NCI-H187 treated with DMSO at 0.1 percent for 48 hours (cell line): Measurements from ENCODE around the gene BLZF1.
"Not testable (repeated sequence)": the region's sequence is repeated elsewhere in the genome, so short reads cannot be mapped to it uniquely, and the experiment has no call there.

Source experiments
- DNase-seq: peaks from one replicate; lab custom pipeline; 2025; lab: John Stamatoyannopoulos, UW

Gene BLZF1, protein sequence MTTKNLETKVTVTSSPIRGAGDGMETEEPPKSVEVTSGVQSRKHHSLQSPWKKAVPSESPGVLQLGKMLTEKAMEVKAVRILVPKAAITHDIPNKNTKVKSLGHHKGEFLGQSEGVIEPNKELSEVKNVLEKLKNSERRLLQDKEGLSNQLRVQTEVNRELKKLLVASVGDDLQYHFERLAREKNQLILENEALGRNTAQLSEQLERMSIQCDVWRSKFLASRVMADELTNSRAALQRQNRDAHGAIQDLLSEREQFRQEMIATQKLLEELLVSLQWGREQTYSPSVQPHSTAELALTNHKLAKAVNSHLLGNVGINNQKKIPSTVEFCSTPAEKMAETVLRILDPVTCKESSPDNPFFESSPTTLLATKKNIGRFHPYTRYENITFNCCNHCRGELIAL

DNA sequence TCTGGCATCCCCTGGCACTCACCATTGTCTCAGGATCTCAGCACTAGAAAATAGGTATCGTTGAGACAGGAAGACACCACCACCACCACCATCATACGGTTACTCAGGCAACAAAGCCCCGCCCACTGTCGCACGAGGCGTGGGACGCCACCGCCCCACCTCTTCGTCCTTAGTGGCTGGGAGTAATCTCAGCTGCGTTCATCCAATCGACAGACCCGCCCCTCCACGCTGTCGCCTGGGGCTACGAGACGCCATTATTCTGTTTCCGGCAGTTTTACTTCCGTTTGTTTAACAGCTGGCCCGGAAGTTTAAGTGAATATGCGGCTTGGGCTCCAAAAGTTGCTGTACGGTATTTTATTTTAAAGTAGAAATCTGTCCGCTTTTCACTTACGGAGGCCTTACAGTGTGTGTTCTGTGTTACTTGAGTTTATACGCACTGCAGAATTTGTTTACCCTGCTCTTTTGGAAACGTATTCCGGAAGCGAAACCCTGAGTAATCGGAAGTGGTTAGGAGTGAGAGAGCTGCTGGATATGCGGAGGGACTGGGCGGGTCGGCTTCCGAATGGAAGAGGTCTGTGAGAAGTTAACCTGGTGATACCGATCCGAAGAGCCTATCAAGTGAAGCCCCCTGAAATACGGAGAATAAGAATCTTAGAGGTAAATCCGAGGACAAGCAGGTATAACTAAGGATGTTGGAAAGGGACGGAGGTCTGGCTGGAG is at the start of gene BLZF1, which contains the start of gene NME7:
Gene BLZF1 (plus strand): TSS at position 510 of the 720 bp plus-strand sequence. CDS start 1,328 bp downstream, outside the sequence.
Gene NME7 (minus strand): TSS at position 112 of the 720 bp plus-strand sequence. CDS start 87 bp downstream, at position 25.
- DNase-seq, result peak; percentile 99

DNA sequence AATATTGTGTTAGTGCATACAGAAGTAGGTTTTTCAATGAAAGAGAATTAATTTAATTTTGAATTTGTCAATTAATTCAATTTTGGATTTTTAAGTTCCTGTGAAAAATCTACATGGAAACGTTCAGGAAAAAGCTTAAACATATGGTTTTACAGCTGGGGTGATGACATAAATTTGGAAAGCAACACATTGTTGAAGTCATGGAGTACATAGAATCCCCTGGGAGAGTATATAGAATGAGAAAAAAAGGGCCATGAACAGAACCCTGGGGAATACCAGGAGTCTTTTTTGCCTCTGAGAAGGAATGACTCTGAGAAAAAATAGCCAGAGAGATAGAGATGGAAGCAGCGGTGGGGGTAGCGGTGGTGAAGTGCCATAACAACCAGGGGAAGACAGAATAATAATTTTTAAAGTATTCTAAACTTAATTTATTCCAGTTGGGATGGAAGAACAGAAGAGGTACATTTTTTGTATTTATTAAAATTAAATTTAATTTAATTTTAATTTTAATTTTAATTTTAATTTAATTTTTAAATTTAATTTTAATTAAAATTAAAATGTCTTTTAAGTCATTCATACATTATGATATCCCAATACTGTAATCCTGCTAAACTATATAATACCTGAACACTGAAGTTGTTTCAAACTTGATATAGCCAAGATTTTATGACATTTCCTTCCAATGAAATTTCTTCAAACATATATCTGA is 49.3 kb upstream of the BLZF1 start:
- DNase-seq, result no peak

DNA sequence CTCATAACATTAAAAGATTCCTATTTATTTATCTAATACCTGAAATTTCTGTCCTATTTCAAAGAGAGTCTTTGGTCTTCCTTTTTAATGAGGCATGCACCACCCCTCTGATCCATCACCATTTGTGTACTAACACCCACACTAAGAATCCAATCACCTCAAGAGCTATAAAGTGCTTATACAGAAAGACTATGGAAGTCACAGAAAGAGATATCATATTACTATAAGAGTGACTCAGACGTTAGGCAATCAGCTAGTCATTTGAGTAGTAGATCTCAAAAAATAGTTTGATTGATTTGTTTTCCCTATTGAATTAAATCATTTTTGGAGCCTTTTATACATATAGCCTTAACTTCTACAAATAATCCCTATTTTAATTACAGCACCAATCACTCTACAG is 46.5 kb upstream of the BLZF1 start:
- DNase-seq, result no peak

DNA sequence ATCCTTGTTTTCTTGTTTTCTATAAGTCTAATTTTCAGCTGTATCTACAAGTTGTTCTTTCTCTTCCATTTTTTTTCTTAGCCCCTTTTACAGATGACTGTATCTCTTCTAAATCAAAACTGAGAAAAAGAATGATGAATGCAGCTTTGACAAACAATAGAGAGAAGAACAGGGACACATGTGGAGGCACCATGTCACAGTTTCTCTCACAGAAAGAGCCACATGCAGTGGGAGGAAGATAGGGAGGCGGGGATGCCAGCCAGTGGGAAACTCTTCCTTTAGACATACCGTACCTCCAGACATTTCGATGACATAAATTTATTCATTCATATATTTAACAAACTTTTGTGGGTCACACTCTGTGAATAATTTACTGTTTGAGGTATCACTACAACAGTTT is 45.9 kb upstream of the BLZF1 start:
- no peak for DNase-seq

DNA sequence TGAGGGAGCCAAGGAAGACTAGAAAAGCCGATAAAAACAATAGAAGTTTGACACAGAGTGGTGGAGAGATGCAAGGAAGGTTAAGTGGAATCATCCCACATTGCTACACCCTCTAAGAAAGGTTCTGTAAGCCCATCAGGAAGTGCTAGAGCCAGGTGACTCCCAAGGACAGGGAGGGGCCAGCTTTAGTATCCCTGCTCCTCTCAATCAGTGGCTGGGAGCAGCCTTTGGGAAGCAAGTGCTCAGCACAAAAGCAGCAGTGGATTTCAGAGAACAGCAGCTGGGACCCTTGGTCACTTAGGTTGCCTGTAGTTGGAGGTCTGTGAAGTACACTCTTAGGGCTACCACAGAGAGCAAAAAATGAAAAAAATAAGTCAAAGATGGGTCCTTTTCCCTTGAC is 42.9 kb upstream of the BLZF1 start:
- no peak for DNase-seq

DNA sequence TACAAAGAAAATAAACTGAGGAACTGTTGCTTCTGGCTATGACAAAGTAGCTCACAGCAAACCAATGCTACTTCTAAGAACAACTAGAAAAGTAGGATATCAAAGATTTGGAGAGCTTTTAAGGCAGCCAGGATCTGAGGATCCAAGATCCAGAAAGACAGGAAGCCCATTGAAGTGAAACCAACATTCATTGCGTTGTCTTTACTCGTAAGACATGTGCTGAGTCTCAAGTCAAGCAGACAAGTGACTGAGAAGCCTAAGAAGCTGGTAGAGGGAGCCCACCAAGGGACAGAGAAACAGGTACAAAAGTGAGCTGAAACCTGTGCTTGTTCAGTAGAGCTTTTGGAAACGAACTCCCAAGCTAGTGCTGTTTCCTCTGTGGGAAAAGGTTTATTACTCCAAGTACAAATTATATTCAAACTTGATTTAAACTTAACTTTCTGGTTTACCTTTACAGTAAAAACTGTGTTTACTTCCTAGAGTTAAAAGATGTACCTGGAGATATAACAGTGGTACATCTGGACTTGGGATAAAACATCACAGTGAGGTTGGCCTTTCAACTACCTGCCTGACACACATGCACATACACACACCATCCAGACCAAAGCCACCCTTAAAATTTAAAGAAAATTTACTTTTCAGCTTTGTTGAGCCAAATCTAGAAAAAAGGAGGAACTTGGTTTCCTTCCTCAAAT is 41.6 kb upstream of the BLZF1 start:
- DNase-seq, result no peak

DNA sequence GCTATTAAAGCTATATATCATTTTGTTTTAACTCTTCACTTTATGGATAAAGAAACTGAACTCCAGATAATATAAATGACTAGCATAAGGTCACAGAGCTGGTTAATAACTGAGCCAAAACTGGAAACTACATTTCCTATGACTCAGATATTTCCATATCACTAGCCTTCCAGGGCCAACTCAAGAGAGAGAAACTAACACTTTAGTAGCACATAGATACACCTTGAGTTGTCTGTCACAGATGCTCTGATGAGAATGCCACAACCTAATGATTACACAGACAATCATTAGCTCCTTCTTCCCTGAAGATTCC is 41.1 kb upstream of the BLZF1 start:
- DNase-seq, result no peak

DNA sequence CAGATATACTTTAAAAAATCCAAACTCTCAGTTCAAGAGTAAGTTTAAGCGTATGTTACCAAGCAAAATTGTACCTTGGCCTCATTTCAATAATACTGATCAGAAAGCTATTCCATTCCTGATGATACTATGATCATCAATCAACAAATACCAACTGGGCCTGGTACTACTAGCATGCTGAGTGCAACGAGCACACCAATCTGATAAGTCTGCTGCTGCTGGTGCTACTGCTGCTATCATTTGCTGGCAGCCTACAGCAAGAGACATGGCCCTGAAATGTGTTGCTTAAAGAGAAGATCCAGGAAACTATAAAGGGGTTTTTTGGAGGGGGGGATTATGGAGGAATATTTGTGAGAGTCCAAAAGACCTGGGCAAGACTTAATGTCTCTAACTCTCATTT is 40.1 kb upstream of the BLZF1 start:
- no peak for DNase-seq

DNA sequence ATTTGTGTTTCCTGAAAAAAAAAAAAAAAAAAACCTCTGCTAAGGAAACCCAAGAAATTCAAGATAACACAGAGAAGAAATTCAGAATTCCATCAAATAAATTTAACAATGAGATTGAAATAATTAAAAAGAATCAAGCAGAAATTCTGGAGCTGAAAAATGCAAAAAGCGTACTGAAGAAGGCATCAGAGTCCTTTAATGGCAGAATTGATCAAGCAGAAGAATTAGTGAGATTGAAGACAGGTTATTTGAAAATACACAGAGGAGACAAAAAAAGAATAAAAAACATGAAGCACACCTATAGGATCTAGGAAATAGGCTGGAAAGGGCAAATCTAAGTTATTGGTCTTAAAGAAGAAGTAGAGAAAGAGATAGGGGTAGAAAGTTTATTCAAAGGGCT is 38.6 kb upstream of the BLZF1 start:
- no peak for DNase-seq

DNA sequence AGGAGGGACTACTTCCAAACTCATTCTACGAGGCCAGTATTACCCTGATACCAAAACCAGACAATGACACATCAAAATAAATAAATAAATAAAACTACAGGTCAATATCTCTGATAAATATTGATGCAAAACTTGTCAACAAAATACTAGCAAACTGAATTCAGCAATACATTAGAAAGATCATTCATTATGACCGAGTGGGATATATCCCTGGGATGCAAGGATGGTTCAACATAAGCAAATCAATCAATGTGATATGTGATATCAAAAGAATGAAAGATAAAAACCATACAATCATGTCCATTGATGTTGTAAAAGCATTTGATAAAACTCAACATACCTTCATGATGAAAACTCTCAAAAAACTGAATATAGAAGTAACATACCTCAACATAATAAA is 37.1 kb upstream of the BLZF1 start:
- no peak for DNase-seq

DNA sequence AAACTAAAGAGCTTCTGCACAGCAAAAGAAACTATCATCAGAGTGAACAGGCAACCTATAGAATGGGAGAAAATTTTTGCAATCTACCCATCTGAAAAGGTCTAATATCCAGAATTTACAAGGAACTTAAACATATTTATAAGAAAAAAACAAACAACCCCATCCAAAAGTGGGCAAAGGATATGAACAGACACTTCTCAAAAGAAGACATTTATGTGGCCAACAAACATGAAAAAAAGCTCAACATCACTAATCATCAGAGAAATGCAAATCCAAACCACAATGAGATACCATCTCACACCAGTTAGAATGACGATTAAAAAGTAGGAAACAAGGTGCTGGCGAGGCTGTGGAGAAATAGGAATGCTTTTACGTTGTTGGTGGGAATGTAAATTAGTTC is 33.3 kb upstream of the BLZF1 start:
- not testable (repeated sequence) for DNase-seq

DNA sequence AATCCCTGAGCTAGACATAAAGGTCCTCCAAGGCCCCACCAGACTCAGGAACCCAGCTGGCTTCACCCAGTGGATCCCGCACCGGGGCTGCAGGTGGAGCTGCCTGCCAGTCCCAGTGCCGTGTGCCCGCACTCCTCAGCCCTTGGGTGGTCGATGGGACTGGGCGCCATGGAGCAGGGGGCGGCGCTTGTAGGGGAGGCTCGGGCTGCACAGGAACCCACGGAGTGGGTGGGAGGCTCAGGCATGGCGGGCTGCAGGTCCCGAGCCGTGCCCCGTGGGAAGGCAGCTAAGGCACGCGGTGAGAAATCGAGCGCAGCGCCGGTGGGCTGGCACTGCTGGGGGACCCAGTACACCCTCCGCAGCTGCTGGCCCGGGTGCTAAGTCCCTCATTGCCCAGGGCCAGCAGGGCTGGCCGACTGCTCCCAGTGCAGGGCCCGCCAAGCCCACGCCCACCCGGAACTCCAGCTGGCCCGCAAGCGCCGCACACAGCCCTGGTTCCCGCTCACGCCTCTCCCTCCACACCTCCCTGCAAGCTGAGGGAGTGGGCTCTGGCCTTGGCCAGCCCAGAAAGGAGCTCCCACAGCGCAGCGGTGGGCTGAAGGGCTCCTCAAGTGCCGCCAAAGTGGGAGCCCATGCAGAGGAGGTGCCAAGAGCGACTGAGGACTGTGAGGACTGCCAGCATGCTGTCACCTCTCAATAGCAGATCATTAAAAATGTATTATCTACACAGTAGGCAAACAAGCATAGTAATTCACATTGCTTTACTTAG is 30.9 kb upstream of the BLZF1 start:
- DNase-seq, result not testable (repeated sequence)

DNA sequence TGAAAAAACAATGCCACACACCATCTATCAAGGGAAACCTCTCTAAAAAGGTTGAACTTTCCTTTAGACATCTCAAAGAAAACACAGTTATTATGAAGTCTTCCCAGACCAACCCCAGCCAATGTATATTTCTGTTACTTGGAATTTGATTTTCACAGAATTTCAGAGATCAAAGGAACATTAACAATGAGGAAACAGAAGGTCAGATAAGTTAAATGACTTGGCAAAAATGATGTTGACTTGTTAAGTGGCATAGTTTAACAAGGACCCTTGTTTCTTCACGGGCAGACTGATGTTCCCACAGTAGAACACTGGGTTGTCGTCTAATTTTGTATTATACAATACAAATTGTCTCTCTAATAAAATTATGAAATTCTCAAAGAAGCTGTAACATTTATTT is 29.4 kb upstream of the BLZF1 start:
- DNase-seq, result no peak

DNA sequence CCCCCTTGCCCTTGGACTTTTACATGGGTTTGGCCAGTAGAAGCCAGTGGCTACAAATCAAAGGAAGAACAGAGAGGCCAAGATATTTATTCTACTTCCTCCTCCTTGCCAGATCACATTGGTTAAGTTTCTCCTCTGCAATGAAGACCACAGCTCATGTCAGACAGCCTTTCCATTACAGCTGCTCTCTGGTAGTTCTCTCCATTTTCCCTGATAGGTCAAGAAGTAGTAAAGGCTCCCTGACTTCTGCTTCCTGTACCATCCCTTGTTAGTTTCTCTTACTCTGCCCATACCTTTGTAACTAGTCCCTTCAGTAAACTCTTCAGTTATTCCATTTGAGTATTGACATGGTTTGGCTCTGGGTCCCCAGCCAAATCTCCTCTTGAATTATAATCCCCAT is 28.2 kb upstream of the BLZF1 start:
- no peak for DNase-seq

DNA sequence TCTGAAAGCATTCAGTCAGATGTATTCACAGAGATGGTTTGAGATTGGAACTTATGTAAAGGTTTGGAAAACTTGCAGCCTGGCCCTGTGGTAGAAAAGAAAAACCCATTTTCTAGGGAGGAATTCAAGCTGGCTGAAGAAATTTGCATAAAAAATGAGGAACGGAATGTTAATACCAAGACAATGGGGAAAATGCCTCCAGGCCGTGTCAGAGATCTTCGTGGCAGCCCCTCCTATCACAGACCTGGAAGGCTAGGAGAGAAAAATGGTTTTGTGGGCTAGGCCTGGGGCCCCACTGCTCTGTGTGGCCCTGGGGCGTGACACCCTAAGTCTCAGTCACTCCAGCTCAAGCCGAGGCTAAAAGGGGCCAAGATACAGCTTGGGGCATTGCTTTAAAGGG is 27.1 kb upstream of the BLZF1 start:
- DNase-seq, result no peak

DNA sequence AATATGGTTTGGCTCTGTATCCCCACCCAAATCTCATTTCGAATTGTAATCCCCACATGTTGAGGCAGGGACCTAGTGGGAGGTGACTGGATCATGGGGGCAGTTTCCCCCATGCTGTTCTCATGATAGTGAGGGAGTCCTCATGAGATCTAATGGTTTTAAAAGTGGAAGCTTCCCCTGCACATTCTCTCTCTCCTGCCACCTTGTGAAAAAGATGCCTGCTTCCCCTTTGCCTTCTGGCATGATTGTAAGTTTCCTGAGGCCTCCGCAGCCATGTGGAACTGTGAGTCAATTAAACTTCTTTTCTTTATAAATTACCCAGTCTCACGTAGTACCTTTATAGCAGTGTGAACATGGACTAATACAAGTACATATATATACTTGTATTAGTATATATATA is 25.9 kb upstream of the BLZF1 start:
- not testable (repeated sequence) for DNase-seq

DNA sequence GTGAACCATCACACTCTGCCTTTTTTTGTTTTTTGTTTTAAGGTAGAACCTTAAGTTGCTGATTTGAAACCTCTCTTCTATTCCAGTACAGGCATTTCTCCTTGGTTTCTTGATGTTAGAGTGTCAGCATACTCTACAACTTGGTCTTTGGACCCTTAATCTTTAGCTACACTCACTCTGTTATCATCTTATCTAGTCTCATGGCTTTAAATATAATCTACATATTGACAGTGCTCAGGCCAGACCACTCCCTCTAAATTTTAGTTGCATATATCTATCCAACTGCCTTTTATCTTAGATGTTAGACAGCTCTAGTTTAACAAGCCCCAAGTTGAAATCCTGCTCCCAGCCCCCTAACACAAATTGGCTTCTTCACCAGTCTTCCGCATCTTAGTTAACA is 22.5 kb upstream of the BLZF1 start:
- no peak for DNase-seq

DNA sequence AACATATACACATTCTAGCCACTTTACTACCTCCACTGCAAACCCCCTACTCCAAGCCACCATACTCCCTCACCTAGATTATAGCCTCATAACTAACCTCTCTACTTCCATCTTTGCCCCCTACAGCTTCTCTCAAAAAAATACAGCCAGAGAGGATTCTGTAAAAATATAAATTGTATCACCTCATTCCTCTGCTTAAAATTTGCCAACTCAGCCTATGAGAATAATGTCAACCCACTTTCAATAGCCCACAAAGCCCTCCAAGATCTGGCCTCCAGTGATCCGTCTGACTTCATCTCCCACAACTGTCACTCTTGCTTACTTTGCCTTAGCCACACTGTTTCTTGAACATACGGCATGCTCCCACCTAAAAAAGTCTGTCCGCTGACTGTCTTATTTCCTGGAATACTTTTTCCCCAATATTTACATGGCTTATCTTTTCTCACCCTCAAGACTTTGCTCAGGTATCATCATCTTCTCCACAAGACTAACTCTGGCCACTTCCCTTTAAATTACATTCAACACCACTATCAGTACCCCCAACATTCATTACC is 21.9 kb upstream of the BLZF1 start:
- DNase-seq, result no peak

DNA sequence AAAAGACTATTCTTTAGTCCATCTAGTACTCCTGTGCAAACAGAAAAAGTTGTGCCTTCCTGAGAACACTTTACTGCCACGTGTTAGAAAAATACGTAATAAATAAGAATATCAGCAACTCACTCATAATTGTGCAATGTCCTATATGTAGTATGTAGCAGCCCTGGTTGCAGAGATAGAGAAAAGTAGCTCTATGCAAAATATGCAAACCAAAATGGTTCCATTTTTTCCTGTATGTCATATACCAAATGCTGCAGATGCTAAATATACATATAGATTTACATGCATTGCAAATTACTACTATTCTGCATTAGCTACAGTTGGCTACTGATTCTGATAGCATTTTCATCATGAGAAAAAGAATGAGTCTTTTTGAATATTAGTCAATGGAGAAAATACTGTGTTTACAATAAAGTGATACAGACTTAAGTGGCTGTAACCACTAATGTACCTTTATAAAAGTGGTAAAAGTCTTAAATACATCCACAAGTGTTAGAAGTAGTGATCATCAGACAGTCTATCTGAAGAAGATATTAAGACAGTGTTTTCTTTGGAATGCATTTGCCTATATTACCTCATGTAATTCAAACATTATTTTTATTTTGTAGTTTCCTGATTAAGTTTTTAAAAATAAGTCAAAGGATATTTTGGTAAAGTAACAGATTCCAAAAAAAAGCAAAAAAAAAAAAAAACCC is 20.2 kb upstream of the BLZF1 start:
- DNase-seq, result no peak

DNA sequence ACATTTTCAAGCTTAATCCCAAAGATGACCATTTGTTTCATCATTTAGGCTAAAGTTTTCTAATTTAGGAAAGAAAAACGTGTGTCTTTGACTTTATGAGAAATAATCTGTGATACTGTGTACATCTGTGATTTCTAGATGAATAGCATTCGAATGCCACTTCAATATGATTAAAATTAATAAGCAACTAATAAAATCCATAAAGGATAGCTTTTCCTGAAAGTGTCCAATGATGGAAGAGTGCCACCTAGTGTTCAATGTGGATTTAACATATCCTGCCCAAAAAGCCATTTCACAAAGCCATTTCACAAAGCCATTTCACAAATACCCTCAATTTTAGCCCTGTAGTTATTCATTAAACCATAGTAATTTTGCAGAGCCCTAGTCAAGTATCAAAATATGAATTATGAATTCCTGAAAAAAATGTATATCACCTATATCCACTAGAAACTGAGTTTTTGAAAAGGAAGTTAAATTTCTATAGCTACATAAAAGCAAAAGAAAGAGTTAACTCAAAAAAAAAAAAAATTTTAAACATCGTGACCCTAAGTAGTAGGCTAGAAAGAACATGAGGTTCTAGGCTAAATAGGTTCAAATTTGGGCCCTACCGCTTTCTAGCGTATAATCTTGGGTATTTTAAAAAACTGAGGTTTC is 19.5 kb upstream of the BLZF1 start:
- DNase-seq, result no peak
